ENCODE measurements around the gene ERG28.
"Not testable (repeated sequence)": the region's sequence is repeated elsewhere in the genome, so short reads cannot be mapped to it uniquely, and the experiment has no call there.

The ERG28 gene

GRCh38 chr14:75660630-75661498 is at the start of gene ERG28, which contains the start of gene TTLL5:
Gene ERG28 (minus strand): TSS chr14:75660876. CDS start chr14:75657502, 3,374 bp downstream.
Gene TTLL5 (plus strand): TSS chr14:75661246. CDS start chr14:75663150, 1,904 bp downstream.
- peak; percentile 92 for DNase-seq (ENCODE audit: low read depth)

- DNase-seq (ENCODE audit: low read depth), result peak; percentile 36
Observed at GRCh38 chr14:75709207-75709812, 48.6 kb upstream of the ERG28 start.

- DNase-seq (ENCODE audit: low read depth), result no peak
Observed at GRCh38 chr14:75705014-75705413, 44.3 kb upstream of the ERG28 start.

GRCh38 chr14:75703467-75703866 is 42.8 kb upstream of the ERG28 start:
- no peak for DNase-seq (ENCODE audit: low read depth)

- no peak for DNase-seq (ENCODE audit: low read depth)
Observed at GRCh38 chr14:75702616-75703261, 42.1 kb upstream of the ERG28 start.

GRCh38 chr14:75702122-75702521 is 41.4 kb upstream of the ERG28 start:
- DNase-seq (ENCODE audit: low read depth), result no peak

- DNase-seq (ENCODE audit: low read depth), result no peak
Observed at GRCh38 chr14:75700295-75700694, 39.6 kb upstream of the ERG28 start.

- DNase-seq (ENCODE audit: low read depth), result no peak
Observed at GRCh38 chr14:75699331-75699730, 38.7 kb upstream of the ERG28 start.

- no peak for DNase-seq (ENCODE audit: low read depth)
Observed at GRCh38 chr14:75697918-75698317, 37.2 kb upstream of the ERG28 start.

GRCh38 chr14:75697386-75697785 is 36.7 kb upstream of the ERG28 start:
- DNase-seq (ENCODE audit: low read depth), result no peak

- not testable (repeated sequence) for DNase-seq (ENCODE audit: low read depth)
Observed at GRCh38 chr14:75695025-75695424, 34.3 kb upstream of the ERG28 start.

GRCh38 chr14:75690010-75690409 is 29.3 kb upstream of the ERG28 start:
- no peak for DNase-seq (ENCODE audit: low read depth)

GRCh38 chr14:75689012-75689411 is 28.3 kb upstream of the ERG28 start:
- DNase-seq (ENCODE audit: low read depth), result no peak

- no peak for DNase-seq (ENCODE audit: low read depth)
Observed at GRCh38 chr14:75685910-75686309, 25.2 kb upstream of the ERG28 start.

- DNase-seq (ENCODE audit: low read depth), result no peak
Observed at GRCh38 chr14:75675265-75675960, 14.7 kb upstream of the ERG28 start.

- no peak for DNase-seq (ENCODE audit: low read depth)
Observed at GRCh38 chr14:75673345-75674035, 12.8 kb upstream of the ERG28 start.

GRCh38 chr14:75672605-75673192 is 12.0 kb upstream of the ERG28 start:
- DNase-seq (ENCODE audit: low read depth), result no peak

- no peak for DNase-seq (ENCODE audit: low read depth)
Observed at GRCh38 chr14:75667099-75667765, 6.6 kb upstream of the ERG28 start.

- no peak for DNase-seq (ENCODE audit: low read depth)
Observed at GRCh38 chr14:75662966-75663365, 2.3 kb upstream of the ERG28 start.

- no peak for DNase-seq (ENCODE audit: low read depth)
Observed at GRCh38 chr14:75661499-75661814, 781 bp upstream of the ERG28 start.

- DNase-seq (ENCODE audit: low read depth), result no peak
Observed at GRCh38 chr14:75660238-75660629, 442 bp downstream of the ERG28 start.

Data from stimulated activated CD8-positive, alpha-beta memory T cell treated with anti-CD3 and anti-CD28 coated beads, Interleukin-12 subunit alpha, Interleukin-12 subunit beta, amount 100 ng/mL, for 1 hour (primary cell).